B cell (primary cell): ENCODE data around the gene CACNA2D1.

ENCODE experiments used
- CTCF ChIP-seq: fragments of 200-600 bp; IDR thresholded peaks from one replicate; pipeline ENCODE4 v1.8.0; 2022; ENCODE audit warnings: antibody characterized with exemption, mild to moderate bottlenecking
- EZH2 ChIP-seq: IDR thresholded peaks from 2 replicates; pipeline ENCODE4 v1.6.1; 2012; ENCODE audit warnings: borderline replicate concordance, low read depth, mild to moderate bottlenecking, moderate library complexity, low read length; ENCODE audit not compliant: insufficient read depth, poor library complexity, severe bottlenecking

GRCh38 chr7:81957517-81957916 is 486.1 kb downstream of the CACNA2D1 start:
- TF ChIP-seq CTCF, result no peak
- TF ChIP-seq EZH2, result no peak
